ENCODE measurements around the gene TACR1.

GRCh38 chr2:75021672-75022071 is 177.6 kb downstream of the TACR1 start:
- TF ChIP-seq CTCF (IDR thresholded peaks at IDR 0.05): no peak
- no peak for TF ChIP-seq POLR2A (IDR thresholded peaks at IDR 0.05)
- no peak for TF ChIP-seq EP300 (IDR thresholded peaks at IDR 0.05; ENCODE audit: low read depth)
- TF ChIP-seq POLR2AphosphoS5 (IDR thresholded peaks at IDR 0.05): no peak
